CD14-positive monocyte (primary cell): ENCODE measurements around the gene BCAR3. TPM values are rescaled to one million over a fixed set of nuclear protein-coding genes. Genes with fewer than 3 reads are reported as not detected.
A peak's percentile ranks its signal among the peaks of the same experiment; 100 is the strongest.

ENCODE experiments used
- DNase-seq, 3 donors: peaks; one replicate each; pipeline ENCODE4 v3.0.0-alpha.2; 2011 to 2022
- H2AFZ ChIP-seq: 2 replicates; pipeline ENCODE4 v1.6.0; 2012; ENCODE audit warnings: mild to moderate bottlenecking, low read depth, low read length, inconsistent platforms; ENCODE audit not compliant: insufficient read depth, poor library complexity, severe bottlenecking
- H3K27ac ChIP-seq, 2 donors: 1 replicate in 1 of 2; 2 replicates in 1 of 2; pipeline ENCODE4 v1.5.1; 2012 to 2013; ENCODE audit warnings: low read length in 2 of 2, control low read depth in 1 of 2, inconsistent platforms in 1 of 2, low read depth in 1 of 2, mild to moderate bottlenecking in 1 of 2
- H3K27me3 ChIP-seq, 2 donors: one replicate each; pipeline versions ENCODE4 v1.6.0 to v1.6.1; 2011 to 2013; ENCODE audit warnings: low read length in 2 of 2; ENCODE audit not compliant: control insufficient read depth in 2 of 2, insufficient read depth in 2 of 2
- H3K36me3 ChIP-seq, 2 donors: replicated peaks in 1 of 2; 1 replicate in 1 of 2; 2 replicates in 1 of 2; pipeline versions ENCODE4 v1.5.1 to v1.6.1; 2012 to 2013; ENCODE audit warnings: low read length in 2 of 2, control low read depth in 1 of 2, inconsistent platforms in 1 of 2, mild to moderate bottlenecking in 1 of 2; ENCODE audit not compliant: insufficient read depth in 2 of 2, control insufficient read depth in 1 of 2
- H3K4me1 ChIP-seq, 2 donors: 1 replicate in 1 of 2; 2 replicates in 1 of 2; pipeline versions ENCODE4 v1.5.1 to v1.6.1; 2012 to 2013; ENCODE audit warnings: low read length in 2 of 2, control low read depth in 1 of 2, inconsistent platforms in 1 of 2, mild to moderate bottlenecking in 1 of 2, moderate library complexity in 1 of 2; ENCODE audit not compliant: insufficient read depth in 2 of 2, control insufficient read depth in 1 of 2
- H3K4me2 ChIP-seq: replicated peaks from 2 replicates; pipeline ENCODE3; 2012; ENCODE audit warnings: low read length, moderate library complexity, mild to moderate bottlenecking; ENCODE audit not compliant: poor library complexity, severe bottlenecking; ENCODE audit errors: extremely low read depth
- H3K4me3 ChIP-seq, 3 experiments: fragments of 200-600 bp in 1 of 3; sonication (generic) in 1 of 3; replicated peaks in 1 of 3; 1 replicate in 2 of 3; 2 replicates in 1 of 3; pipeline ENCODE4 v1.5.1; 2011 to 2013; ENCODE audit warnings: low read length in 3 of 3, mild to moderate bottlenecking in 3 of 3, control low read depth in 2 of 3, low read depth in 2 of 3, inconsistent platforms in 1 of 3, moderate library complexity in 1 of 3
- H3K79me2 ChIP-seq: 2 replicates; pipeline ENCODE4 v1.6.0; 2012; ENCODE audit warnings: mild to moderate bottlenecking, control low read depth, inconsistent platforms, low read length, moderate library complexity; ENCODE audit not compliant: insufficient read depth
- H3K9ac ChIP-seq: 2 replicates; pipeline ENCODE4 v1.6.0; 2017; ENCODE audit warnings: low read length, mild to moderate bottlenecking; ENCODE audit not compliant: insufficient read depth, poor library complexity, severe bottlenecking
- H3K9me3 ChIP-seq, 2 donors: replicated peaks in 1 of 2; 1 replicate in 1 of 2; 2 replicates in 1 of 2; pipeline versions ENCODE4 v1.5.1 to v1.6.1; 2012 to 2013; ENCODE audit warnings: low read length in 2 of 2, control low read depth in 1 of 2; ENCODE audit not compliant: control insufficient read depth in 1 of 2, insufficient read depth in 1 of 2
- H4K20me1 ChIP-seq: 2 replicates; pipeline ENCODE4 v1.6.0; 2012; ENCODE audit warnings: mild to moderate bottlenecking, low read length, control low read depth, moderate library complexity; ENCODE audit not compliant: insufficient read depth
- H3K27ac Mint-ChIP-seq, 7 donors: one replicate each; pipeline ENCODE4 v1.8.0; 2020; ENCODE audit warnings: mild to moderate bottlenecking in 7 of 7, mixed read lengths in 7 of 7, moderate library complexity in 6 of 7, inconsistent platforms in 2 of 7
- H3K27me3 Mint-ChIP-seq, 3 donors: one replicate each; pipeline ENCODE4 v1.8.0; 2021 to 2022; ENCODE audit warnings: low read depth in 3 of 3, mild to moderate bottlenecking in 3 of 3, mixed read lengths in 3 of 3, moderate library complexity in 3 of 3, inconsistent platforms in 1 of 3
- H3K36me3 Mint-ChIP-seq, 2 donors: one replicate each; pipeline ENCODE4 v1.8.0; 2020; ENCODE audit warnings: mixed read lengths in 2 of 2, inconsistent platforms in 1 of 2, mild to moderate bottlenecking in 1 of 2
- H3K4me1 Mint-ChIP-seq: one replicate; pipeline ENCODE4 v1.8.0; 2020; ENCODE audit warnings: mild to moderate bottlenecking, mixed read lengths
- H3K4me3 Mint-ChIP-seq, 2 donors: one replicate each; pipeline ENCODE4 v1.8.0; 2020; ENCODE audit warnings: mild to moderate bottlenecking in 2 of 2, mixed read lengths in 2 of 2, moderate library complexity in 1 of 2
- H3K9me3 Mint-ChIP-seq, 7 donors: one replicate each; pipeline ENCODE4 v1.8.0; 2020 to 2022; ENCODE audit warnings: mixed read lengths in 7 of 7, mild to moderate bottlenecking in 6 of 7, moderate library complexity in 6 of 7, inconsistent platforms in 2 of 7
- CTCF ChIP-seq: fragments of 200-600 bp; IDR thresholded peaks from one replicate; pipeline ENCODE4 v1.8.0; 2022; ENCODE audit warnings: antibody characterized with exemption, mild to moderate bottlenecking
- WGBS: methylation state at CpG from one replicate; pipeline ENCODE4 v1.1.5; 2013; ENCODE audit warnings: missing lambda C conversion rate; ENCODE audit not compliant: insufficient coverage; 5-methylcytosine and 5-hydroxymethylcytosine counted together
- intact Hi-C, 2 donors: fragments of 100-400 bp; cut with micrococcal nuclease; formaldehyde crosslinking; loops; one replicate each; pipeline versions ENCODE4 v1.15.0 to v1.15.1; 2023
- polyA plus RNA-seq, 3 donors: library from polyadenylated mRNA; depleted of rRNA in 1 of 3; unstranded in 2 of 3; stranded (reverse) in 1 of 3; fragments of 300-500 nt in 2 of 3; fragments of >200 nt in 1 of 3; fragmentation: Illumina TruSeq in 2 of 3; gene quantifications; 1 replicate in 2 of 3; 2 replicates in 1 of 3; pipeline ENCODE4 v1.2.3, GENCODE V29; 2012 to 2021

BCAR3 gene
- polyA plus RNA-seq, 3 donors: 0.05 to 0.41 TPM; not detected in 1

DNA sequence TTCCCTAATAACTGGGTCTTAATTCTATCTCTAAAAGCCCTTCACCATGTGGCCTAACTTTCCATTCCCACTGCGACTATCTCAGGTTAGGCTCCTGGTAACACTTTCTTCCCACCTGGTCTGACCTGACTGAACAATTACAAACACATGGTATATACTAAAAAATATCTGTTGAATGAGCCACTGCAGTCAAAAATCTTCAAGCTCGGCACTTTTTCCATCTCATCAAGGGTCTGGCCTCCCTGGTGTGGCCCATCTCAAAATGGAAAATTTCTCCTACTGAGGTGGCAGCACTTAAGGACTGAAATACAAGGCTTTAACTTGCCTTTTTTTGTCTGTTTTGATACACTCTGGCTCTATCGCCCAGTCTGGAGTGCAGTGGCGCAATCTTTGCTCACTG lies 48.3 kb downstream of the BCAR3 start:
- no peaks in the 10 kb centered on the region for H3K79me2 ChIP-seq
- 93% methylated on average over 4 of the region's 4 CpGs for WGBS
- H3K9ac ChIP-seq: no peak overlapping the region
- no peaks in the 10 kb centered on the region for H3K9me3 ChIP-seq
- H3K27me3 ChIP-seq: no peaks in the 10 kb centered on the region
- no peak overlapping the region for H3K4me2 ChIP-seq
- DNase-seq: no peak
- TF ChIP-seq CTCF: no peak
- H3K4me3 Mint-ChIP-seq: no peak overlapping the region
- H4K20me1 ChIP-seq: no peaks in the 10 kb centered on the region
- no peaks in the 10 kb centered on the region for H3K4me1 ChIP-seq
- H3K4me1 Mint-ChIP-seq: no peaks in the 10 kb centered on the region
- peaks cover 0 to 4% (median 2%) of the 10 kb centered on the region in 7 donors for H3K9me3 Mint-ChIP-seq
- H3K36me3 ChIP-seq: no peaks in the 10 kb centered on the region
- no peaks in the 10 kb centered on the region for H3K36me3 Mint-ChIP-seq
- H3K27ac ChIP-seq: no peak overlapping the region
- no peak overlapping the region for H2AFZ ChIP-seq
- intact Hi-C loops: loop anchor here in 1 of 2 donors (5.0 to 10.0 kb wide), 2 partner anchors 179 to 211 kb away; no protein-coding TSS in a partner anchor
- no peak overlapping the region for H3K4me3 ChIP-seq
- no peak overlapping the region for H3K27ac Mint-ChIP-seq
- H3K27me3 Mint-ChIP-seq: peaks cover 0 to 3% (median 2%) of the 10 kb centered on the region in 3 donors

DNA sequence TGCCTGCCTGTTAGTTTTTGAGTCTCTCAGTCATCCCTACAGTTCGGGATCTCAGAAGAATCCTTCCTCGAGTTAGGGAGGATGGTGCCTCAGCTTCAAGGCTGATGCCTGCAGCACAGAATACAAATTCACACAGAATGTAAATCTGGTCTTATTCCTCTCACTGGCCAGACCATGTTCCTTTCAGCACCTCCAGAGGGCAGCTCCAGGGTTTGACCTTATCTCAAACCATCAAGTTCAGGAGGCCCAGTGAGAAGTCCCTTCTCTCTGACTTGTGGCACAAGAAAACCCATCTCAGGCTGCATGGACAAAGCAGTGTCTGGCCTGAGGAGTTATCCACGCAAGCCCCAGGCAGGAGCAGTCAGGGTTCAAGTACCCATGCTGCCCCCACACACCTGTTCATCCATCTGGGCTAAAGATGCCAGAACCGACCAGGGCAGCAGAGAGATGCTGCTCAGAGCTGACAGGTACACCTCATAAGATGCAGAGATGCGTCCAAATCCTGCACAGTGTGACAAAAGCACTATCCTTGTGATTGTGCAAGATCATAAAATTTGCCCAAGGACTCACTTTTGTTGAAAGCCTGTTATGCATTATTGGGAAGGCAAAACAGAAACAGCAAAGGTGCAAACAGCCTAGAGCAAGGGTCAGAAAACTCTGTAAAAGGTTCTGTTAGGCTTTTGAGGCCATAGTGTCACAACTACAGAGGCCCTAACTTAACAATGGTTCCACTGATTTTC lies 49.8 kb downstream of the BCAR3 start:
- H3K4me3 Mint-ChIP-seq: no peak overlapping the region
- H3K79me2 ChIP-seq: no peaks in the 10 kb centered on the region
- no peak for DNase-seq

More for the DNA sequence above, 49.8 kb downstream of the BCAR3 start:
- H3K9ac ChIP-seq: no peak overlapping the region
- H3K4me2 ChIP-seq: no peak overlapping the region
- intact Hi-C loops: loop anchor here (2.0 to 10.0 kb wide), 3 partner anchors 181 to 219 kb away; no protein-coding TSS in a partner anchor
- H3K27ac ChIP-seq: no peak overlapping the region
- Mint-ChIP-seq H3K27me3 (peaks cover 0 to 1% (median 0%) of the 10 kb centered on the region in 3 donors), H3K36me3 (no peaks in the 10 kb centered on the region), H3K4me1 (no peaks in the 10 kb centered on the region), H3K27ac (peak overlapping the region in 1 of 7 donors; percentile 40), H3K9me3 (peaks cover 0 to 2% (median 0%) of the 10 kb centered on the region in 7 donors)
- no peak overlapping the region for H2AFZ ChIP-seq
- H3K9me3 ChIP-seq: no peaks in the 10 kb centered on the region
- H3K4me3 ChIP-seq: no peak overlapping the region
- WGBS: 88% methylated on average over 5 of the region's 5 CpGs
- no peaks in the 10 kb centered on the region for H3K27me3 ChIP-seq
- H3K4me1 ChIP-seq: no peaks in the 10 kb centered on the region
- H4K20me1 ChIP-seq: no peaks in the 10 kb centered on the region
- no peaks in the 10 kb centered on the region for H3K36me3 ChIP-seq
- TF ChIP-seq CTCF: peak; percentile 20
